Activated B cell treated with CpG ODN at 0.5 μM for 24 hours (primary cell): Measurements from ENCODE around the gene FCHSD2. TPM values are rescaled to one million over a fixed set of nuclear protein-coding genes. Genes with fewer than 3 reads are reported as not detected.
"Not testable (repeated sequence)": the region's sequence is repeated elsewhere in the genome, so short reads cannot be mapped to it uniquely, and the experiment has no call there.

Source experiments
- ATAC-seq: fragments of 200-7000 bp; cut with Tn5 transposase; one replicate; pipeline ENCODE4 v1.10.0; 2021; ENCODE audit warnings: low read depth, mild to moderate bottlenecking, moderate library complexity
- CTCF ChIA-PET: fragments of 350-600 bp; sonication (Branson Sonifier 250); formaldehyde crosslinking; loops from one replicate; lab custom pipeline; 2021; ENCODE audit warnings: antibody characterized with exemption; lab: Charles Lee
- POLR2A ChIA-PET: fragments of 350-600 bp; sonication (Branson Sonifier 250); formaldehyde crosslinking; loops from one replicate; lab custom pipeline; 2021; ENCODE audit warnings: antibody characterized with exemption; lab: Charles Lee
- DNase-seq: peaks from one replicate; pipeline ENCODE4 v3.0.0; 2022
- H3K27ac Mint-ChIP-seq: one replicate; pipeline ENCODE4 v1.8.0; 2020; ENCODE audit warnings: mixed read lengths
- H3K27me3 Mint-ChIP-seq: one replicate; pipeline ENCODE4 v1.8.0; 2021; ENCODE audit warnings: mixed read lengths
- H3K36me3 Mint-ChIP-seq: one replicate; pipeline ENCODE4 v1.8.0; 2021; ENCODE audit warnings: low read depth, mixed read lengths
- H3K4me1 Mint-ChIP-seq: one replicate; pipeline ENCODE4 v1.8.0; 2021; ENCODE audit warnings: mixed read lengths
- H3K4me3 Mint-ChIP-seq: one replicate; pipeline ENCODE4 v1.8.0; 2020; ENCODE audit warnings: mild to moderate bottlenecking, mixed read lengths
- H3K9me3 Mint-ChIP-seq: one replicate; pipeline ENCODE4 v1.8.0; 2020; ENCODE audit warnings: mixed read lengths
- intact Hi-C: fragments of 100-400 bp; cut with micrococcal nuclease; formaldehyde crosslinking; loops from one replicate; pipeline ENCODE4 v1.15.1; 2024
- total RNA-seq: library from RNA; stranded (reverse); gene quantifications from 2 replicates; pipeline ENCODE4 v1.2.3, GENCODE V29; 2022
- TF ChIP-seq, protein P1 (sequence below): fragments of 200-600 bp; IDR thresholded peaks from one replicate; pipeline ENCODE4 v1.8.0; 2022; ENCODE audit warnings: antibody characterized with exemption, mild to moderate bottlenecking

FCHSD2 gene
- total RNA-seq, 1 donor from 2014 or later: 207 TPM

DNA sequence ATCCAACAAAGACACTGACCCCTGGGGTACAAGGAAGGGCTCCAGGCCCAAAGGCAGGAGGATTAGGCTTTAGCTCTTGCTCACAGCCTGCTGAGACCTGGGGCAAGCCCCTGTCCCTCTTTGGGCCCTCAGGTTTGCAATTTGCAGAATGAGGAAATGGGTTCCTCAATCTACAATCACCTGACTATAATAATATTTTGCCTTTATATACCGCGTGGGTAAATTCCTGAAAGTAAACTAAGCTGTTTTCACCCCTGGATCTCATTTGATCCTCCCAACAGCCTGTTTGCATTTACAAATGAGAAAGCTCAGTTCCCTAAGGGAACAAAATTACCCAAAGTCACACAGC, 349.1 kb downstream of the FCHSD2 start:
- no peak for DNase-seq
- ChIA-PET CTCF (interaction anchor here (0.8 to 3.7 kb wide), 10 partner anchors 11 to 112 kb away, joined by 3 to 144 read pairs (median 6); no protein-coding TSS in a partner anchor), POLR2A (interaction anchor here (0.6 to 3.5 kb wide), 13 partner anchors 11 to 71 kb away, joined by 3 to 57 read pairs (median 9); partner anchors contain the start of gene ATG16L2)

DNA sequence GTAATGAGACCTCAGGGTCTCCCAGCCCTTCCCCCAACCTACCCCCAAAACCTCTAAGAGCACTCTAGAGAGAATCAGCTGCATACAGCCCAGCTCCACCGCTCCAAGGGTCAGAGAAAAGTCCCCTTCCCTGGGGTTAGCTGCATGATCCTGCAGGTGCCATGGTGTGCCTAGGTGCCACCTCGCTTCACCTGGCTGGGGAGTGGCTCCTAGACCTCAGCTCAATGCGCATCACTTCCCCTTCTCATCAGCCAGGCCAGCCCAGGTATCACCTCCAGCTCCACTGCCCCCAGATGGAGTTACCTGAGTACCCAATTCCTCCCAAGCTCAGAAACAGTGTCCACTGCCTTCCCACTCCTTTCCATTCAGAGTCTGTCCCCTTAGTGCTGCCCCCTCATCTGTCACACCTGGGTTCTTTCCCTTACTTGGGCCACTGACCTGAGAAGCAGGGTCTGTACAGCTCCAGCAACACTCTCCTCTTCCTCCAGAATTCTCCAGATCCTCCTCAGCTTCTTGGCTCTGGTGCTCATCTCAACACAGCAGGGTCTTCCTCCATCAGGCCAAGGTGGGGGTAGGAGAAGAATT, 349.6 kb downstream of the FCHSD2 start:
- CTCF ChIA-PET: interaction anchor here (0.8 to 3.7 kb wide), 11 partner anchors 10 to 111 kb away, joined by 3 to 144 read pairs (median 6); no protein-coding TSS in a partner anchor

More for the DNA sequence above, 349.1 kb downstream of the FCHSD2 start:
- TF ChIP-seq, protein P1, sequence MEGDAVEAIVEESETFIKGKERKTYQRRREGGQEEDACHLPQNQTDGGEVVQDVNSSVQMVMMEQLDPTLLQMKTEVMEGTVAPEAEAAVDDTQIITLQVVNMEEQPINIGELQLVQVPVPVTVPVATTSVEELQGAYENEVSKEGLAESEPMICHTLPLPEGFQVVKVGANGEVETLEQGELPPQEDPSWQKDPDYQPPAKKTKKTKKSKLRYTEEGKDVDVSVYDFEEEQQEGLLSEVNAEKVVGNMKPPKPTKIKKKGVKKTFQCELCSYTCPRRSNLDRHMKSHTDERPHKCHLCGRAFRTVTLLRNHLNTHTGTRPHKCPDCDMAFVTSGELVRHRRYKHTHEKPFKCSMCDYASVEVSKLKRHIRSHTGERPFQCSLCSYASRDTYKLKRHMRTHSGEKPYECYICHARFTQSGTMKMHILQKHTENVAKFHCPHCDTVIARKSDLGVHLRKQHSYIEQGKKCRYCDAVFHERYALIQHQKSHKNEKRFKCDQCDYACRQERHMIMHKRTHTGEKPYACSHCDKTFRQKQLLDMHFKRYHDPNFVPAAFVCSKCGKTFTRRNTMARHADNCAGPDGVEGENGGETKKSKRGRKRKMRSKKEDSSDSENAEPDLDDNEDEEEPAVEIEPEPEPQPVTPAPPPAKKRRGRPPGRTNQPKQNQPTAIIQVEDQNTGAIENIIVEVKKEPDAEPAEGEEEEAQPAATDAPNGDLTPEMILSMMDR: no peak
- no peak for ATAC-seq
- Mint-ChIP-seq H3K4me3 (peak overlapping the region; percentile 99), H3K36me3 (peaks cover 2% of the 10 kb centered on the region), H3K27ac (peak overlapping the region; percentile 100), H3K9me3 (no peaks in the 10 kb centered on the region), H3K27me3 (no peaks in the 10 kb centered on the region), H3K4me1 (peaks cover 37% of the 10 kb centered on the region)
- intact Hi-C loops: loop anchor here (1.0 kb wide), 6 partner anchors 12 to 110 kb away; partner anchors contain the start of gene ARAP1

DNA sequence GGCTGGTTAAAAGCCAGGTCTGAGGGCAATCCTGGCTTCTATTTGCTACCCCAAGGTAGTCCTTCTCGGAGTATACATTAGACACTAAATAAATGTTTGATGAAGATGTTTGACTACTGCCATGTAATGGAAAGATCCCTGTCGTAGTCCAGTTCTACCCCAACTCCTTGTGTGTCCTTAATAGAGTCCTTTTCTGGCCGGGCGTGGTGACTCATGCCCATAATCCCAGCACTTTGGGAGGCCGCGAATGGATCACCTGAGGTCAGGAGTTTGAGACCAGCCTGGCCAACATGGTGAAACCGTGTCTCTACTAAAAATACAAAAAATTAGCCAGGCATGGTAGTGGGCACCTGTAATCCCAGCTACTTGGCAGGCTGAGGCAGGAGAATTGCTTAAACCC, 350.9 kb downstream of the FCHSD2 start:
- H3K4me3 Mint-ChIP-seq, POLR2A ChIA-PET, ATAC-seq, H3K27ac Mint-ChIP-seq, DNase-seq, H3K9me3 Mint-ChIP-seq, H3K36me3 Mint-ChIP-seq, intact Hi-C loops, H3K27me3 Mint-ChIP-seq, CTCF ChIA-PET: not testable (repeated sequence)
- peaks cover 55% of the 10 kb centered on the region for H3K4me1 Mint-ChIP-seq

More for the DNA sequence above, 349.6 kb downstream of the FCHSD2 start:
- POLR2A ChIA-PET: interaction anchor here (0.6 to 3.5 kb wide), 12 partner anchors 11 to 70 kb away, joined by 3 to 57 read pairs (median 10); partner anchors contain the start of gene ATG16L2
- Mint-ChIP-seq H3K27me3 (no peaks in the 10 kb centered on the region), H3K9me3 (no peaks in the 10 kb centered on the region), H3K36me3 (peaks cover 2% of the 10 kb centered on the region), H3K27ac (peak overlapping the region; percentile 100), H3K4me1 (peaks cover 42% of the 10 kb centered on the region), H3K4me3 (peak overlapping the region; percentile 99)
- DNase-seq: no peak
- TF ChIP-seq, protein P1: no peak
- ATAC-seq: no peak
- intact Hi-C loops: loop anchor here (1.0 kb wide), 6 partner anchors 11 to 109 kb away; partner anchors contain the start of gene ARAP1

GRCh38 chr11:72789493-72790131, 352.5 kb downstream of the FCHSD2 start:
- ChIA-PET POLR2A (no interaction called here), CTCF (interaction anchor here (1.0 to 1.4 kb wide), 2 partner anchors 49 to 64 kb away, joined by 5 to 7 read pairs; no protein-coding TSS in a partner anchor)
- ATAC-seq (no peak), DNase-seq (no peak)
- no peak overlapping the region for H3K4me3 Mint-ChIP-seq
- no peak overlapping the region for H3K27ac Mint-ChIP-seq
- peaks cover 2% of the 10 kb centered on the region for H3K36me3 Mint-ChIP-seq
- TF ChIP-seq, protein P1: no peak
- no peaks in the 10 kb centered on the region for H3K27me3 Mint-ChIP-seq
- no peaks in the 10 kb centered on the region for H3K9me3 Mint-ChIP-seq
- peaks cover 53% of the 10 kb centered on the region for H3K4me1 Mint-ChIP-seq
- intact Hi-C loops: no loop called here

GRCh38 chr11:72788241-72788640, 353.9 kb downstream of the FCHSD2 start:
- TF ChIP-seq, protein P1: no peak
- ATAC-seq (no peak), DNase-seq (no peak)
- POLR2A ChIA-PET: interaction anchor here (0.6 to 3.3 kb wide), 8 partner anchors 24 to 66 kb away, joined by 3 to 28 read pairs (median 5); no protein-coding TSS in a partner anchor
- CTCF ChIA-PET: interaction anchor here (2.0 to 3.3 kb wide), 2 partner anchors 27 to 63 kb away, joined by 6 to 21 read pairs; no protein-coding TSS in a partner anchor
- Mint-ChIP-seq H3K27ac (peak overlapping the region; percentile 90), H3K4me3 (no peak overlapping the region), H3K36me3 (no peaks in the 10 kb centered on the region), H3K4me1 (peaks cover 42% of the 10 kb centered on the region), H3K9me3 (no peaks in the 10 kb centered on the region), H3K27me3 (no peaks in the 10 kb centered on the region)
- intact Hi-C loops: no loop called here
